Right ventricle myocardium inferior (tissue), 1 donor: ENCODE measurements around the gene MAGEL2. TPM values are rescaled to one million over a fixed set of nuclear protein-coding genes. Genes with fewer than 3 reads are reported as not detected.

Experiments
- ATAC-seq: fragments of 200-7000 bp; cut with Tn5 transposase; one replicate; pipeline ENCODE4 v1.9.1; 2020; ENCODE audit warnings: mild to moderate bottlenecking, moderate library complexity
- DNase-seq: peaks from one replicate; pipeline ENCODE4 v3.0.0; 2021; ENCODE audit errors: missing footprints
- intact Hi-C: fragments of 100-400 bp; cut with DNase I; formaldehyde crosslinking; loops from one replicate; pipeline ENCODE4 v1.11.0; 2022
- long read RNA-seq: library from polyadenylated mRNA; unstranded; transcript quantifications from one replicate; pipeline ENCODE4 v2.0.0, GENCODE V29; 2021
- total RNA-seq: library from RNA; stranded (reverse); fragmentation: NEBNext Ultra II Directional; extraction: Animal tissue kit (Norgen Biotek cat#: 25700); gene quantifications from one replicate; pipeline ENCODE4 v1.2.1, GENCODE V29; 2021
- donor health status: DM: no; HTN: yes; CAD: no; lungs with severe emphysema.

The MAGEL2 gene
- not detected for total RNA-seq
- long read RNA-seq: 0 reads

DNA sequence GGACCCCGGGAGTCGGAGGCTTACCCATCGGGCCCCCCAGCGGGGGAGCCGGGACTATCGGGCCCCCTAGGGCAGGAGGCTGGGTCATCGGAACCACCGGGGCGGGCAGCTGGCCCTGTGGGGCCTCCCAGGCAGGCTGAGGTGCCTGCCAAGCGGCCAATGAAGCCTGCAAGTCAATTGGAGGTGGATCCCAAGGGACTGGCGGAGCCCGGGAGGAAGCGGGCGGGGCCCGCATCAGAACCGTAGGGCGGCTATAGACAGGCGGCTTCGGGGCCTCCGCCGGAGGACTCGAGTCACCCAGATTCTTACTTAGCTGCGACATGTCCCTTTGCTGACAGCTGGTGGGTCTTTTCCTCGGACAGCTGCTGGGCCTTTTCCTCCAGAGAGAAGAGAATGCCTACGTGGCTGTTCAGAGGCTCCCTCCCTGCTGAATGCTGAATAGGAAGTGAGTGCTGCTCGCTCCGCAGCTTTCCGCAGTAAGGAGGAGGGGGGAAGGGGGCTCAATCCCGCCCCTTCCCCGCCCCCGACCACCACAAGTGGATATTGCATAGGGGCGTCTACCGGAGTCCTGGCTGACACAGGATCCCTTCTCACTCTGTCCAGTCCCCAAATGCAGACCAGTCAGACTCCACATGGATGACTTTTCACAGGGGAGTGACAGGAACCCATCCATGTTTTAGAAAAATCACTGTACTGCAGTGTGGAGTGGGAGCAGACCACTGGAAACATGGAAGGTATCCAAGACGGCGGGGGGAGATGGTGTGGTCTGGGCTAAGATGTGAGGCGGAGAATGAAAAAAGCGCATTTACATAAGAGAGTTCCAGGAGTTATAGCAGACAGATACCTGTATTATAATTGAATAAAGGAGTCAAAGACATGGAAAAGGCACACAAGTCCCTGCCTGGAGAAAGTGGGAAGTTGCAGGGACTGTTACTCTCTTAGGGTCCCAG is at the start of gene MAGEL2:
Gene MAGEL2 (minus strand): TSS at position 447 of the 950 bp plus-strand sequence. CDS start 125 bp downstream, at position 322.
- ATAC-seq (no peak), DNase-seq (no peak)
- intact Hi-C loops: no loop called here

DNA sequence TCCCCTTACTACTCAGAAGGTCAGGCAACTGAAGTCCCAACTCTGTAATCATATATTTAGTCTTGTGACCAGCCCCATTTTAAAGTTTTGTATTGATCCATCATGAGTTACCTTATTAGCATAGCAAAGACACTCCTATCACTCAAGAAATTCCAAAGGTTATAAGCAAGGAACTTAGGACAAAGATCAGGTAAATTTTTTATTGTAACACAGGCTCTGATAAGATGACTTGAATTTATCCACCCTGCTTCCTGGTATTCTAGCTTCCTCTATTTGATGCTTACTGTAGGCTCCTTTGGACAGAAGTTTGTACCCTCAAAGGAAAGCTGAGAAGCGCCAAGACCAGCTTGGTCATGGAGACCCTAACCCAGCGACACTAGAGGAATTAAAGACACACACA is 47.6 kb upstream of the MAGEL2 start:
- ATAC-seq (no peak), DNase-seq (no peak)
- intact Hi-C loops: no loop called here

DNA sequence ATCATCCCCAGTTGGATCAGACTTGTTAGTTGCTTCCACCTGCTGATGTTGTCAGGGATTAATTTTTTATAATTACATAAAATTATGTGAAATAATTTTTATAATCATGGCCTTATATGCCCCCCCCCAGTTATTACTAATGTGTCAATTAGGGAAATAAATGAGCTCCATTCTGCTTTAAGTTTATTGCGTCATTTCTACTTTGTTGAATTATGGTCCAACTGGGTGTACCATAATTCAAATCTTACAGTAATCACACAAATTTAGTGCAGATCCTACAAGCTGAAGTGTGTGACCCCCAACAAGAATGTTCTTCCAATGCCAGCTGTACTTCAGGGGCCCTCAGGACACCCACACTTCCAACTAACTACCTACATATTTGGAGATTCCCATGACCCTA is 46.9 kb upstream of the MAGEL2 start:
- intact Hi-C loops: no loop called here
- no peak for ATAC-seq

DNA sequence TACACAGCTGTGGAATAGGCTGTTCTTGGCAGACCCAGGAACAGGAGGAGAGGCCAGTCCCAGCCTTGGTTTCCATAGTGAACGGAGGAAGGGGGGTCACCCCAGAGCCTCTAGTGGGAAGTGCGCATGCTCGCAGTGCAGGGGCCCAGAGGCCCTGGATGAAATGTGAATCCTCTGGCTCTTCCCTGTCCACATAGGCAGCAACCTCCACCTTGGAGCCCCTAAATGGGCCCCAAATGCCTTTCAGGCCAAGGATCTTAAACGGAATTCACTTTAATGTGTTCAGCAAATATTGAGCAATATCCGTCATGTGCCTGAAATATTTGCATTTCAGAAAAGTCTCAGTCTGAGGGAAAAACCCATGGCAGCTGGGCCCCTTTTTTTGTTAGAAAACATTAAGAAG is 42.8 kb upstream of the MAGEL2 start:
- intact Hi-C loops: no loop called here
- DNase-seq (no peak), ATAC-seq (peak; percentile 89)

More for the DNA sequence above, 46.9 kb upstream of the MAGEL2 start:
- DNase-seq: no peak

DNA sequence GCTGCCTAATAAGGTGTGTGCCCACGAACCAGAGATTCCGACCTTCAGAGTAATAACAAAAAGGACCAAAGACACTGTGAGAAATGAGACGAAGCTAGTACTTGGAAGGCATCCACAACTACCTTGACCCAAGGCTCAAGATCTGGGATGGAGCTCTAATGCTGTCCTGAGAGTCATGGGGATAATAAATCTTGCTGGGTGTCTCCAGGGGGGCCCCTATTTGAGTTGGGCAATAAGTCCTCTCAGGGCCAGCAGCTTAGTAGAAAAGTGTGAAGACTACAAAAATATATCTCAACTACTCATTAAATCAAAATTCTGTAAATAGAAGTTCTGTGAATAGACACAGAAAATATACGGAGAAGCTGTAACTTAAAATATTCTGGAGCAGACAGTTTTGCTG is 42.3 kb upstream of the MAGEL2 start:
- no peak for DNase-seq
- intact Hi-C loops: no loop called here
- no peak for ATAC-seq

DNA sequence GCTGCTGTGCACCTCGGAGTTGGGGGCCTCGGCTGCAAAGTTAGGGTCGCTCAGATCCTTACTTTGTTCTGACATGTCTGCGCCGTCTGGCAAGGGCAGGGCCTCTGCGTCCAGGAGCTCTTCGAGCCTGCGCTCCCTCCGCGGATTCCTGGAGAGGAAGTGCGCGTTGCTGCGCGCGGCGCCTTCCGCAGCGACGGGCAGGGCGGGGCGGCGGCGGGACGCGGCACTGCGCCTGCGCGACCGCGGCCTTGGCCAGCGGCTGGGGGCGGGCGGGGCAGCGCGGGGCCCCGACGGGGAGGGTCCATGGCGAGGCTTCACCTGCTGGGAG is 39.4 kb upstream of the MAGEL2 start, which contains the start of gene NDN:
Gene NDN (minus strand): TSS at position 163 of the 328 bp plus-strand sequence. CDS start 88 bp downstream, at position 75.
- ATAC-seq (peak; percentile 62), DNase-seq (peak; percentile 77)
- intact Hi-C loops: no loop called here

DNA sequence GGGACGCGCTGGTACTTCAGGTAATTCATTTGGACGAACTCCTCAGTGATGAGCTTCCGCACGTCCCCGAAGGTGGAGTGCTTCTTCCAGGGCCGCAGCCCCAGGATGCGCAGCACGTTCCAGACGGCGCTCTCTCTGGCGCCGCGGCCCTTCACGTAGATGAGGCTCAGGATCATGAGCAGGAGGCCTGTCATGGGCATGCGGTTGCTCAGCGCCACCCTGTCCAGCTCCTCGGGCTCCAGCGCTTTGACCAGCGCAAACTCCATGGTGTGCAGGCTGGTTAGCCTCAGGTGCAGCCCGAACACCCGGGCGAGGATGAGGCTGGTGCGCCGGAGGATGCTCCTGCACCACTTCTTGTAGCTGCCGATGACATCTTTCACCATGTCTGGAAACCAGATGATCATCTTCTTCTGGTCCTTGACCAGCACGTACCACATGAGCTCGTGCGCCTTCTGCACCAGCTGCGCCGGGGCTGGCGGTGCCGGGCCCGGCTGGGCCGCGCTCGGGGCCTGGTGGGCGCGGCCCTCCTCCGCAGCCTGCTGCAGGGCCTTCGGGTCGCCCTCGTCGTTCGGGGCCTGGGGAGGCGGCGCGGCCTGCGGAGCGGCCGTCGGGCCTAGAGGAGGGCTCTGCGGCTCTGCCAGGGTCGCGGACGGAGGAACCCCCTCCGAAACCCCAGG is 38.9 kb upstream of the MAGEL2 start:
- no peak for DNase-seq
- intact Hi-C loops: no loop called here
- peak; percentile 45 for ATAC-seq

DNA sequence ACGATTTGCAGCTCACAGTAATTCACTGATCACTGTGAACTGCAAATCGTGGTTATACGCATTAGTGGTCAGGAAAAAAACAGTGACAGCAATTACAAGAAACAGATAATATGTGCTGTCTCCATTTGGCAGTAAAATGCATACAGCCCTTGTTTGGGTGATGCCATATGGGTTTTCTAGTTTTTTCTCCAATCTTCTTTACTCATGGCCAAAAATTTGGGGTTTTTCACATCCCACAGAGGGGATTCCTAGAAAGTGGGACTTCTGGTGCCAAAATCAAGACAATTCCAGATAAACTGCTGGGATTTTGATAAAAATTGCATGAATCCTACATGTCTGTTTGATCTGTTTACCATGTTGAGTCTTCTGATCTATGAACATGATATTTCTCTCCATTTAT is 23.8 kb upstream of the MAGEL2 start:
- intact Hi-C loops: no loop called here
- ATAC-seq (no peak), DNase-seq (no peak)

DNA sequence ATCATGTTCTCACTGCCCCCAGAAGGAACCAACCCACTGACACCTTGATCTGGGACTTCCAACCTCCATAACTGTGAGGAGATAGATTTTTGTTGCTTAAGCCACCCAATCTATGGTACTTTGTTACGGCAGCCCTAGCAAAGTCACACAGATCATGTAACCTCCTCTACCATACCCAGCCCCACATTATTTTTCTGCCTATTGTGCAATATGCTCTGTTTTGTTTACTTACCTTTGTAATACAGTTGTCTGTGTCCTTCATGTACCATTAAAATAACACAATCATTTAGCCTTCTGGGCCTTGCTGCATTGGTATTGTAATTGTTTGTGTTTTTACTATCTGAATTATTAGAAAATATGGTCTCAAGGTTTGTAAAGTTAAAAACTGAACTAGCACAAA is 23.3 kb upstream of the MAGEL2 start:
- intact Hi-C loops: no loop called here
- ATAC-seq: no peak

DNA sequence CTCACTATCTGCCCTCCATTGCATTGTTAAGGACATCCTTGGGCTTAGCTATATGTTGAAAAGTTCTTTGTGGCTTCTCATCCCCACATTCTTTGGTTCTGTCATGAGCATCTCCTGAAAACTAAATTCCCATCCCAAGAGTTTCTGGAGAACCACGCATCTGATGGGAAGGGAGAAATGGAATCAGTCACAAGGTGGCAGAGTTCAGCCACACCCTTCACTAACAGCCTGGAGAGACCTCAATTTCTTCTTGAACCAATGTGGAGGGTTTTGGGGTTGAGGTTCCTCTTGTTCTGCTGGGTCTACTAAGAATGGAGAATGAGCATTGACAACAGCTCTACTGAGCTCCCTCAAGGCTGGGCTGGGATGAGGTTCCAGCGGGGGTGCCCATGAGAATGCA is 15.6 kb upstream of the MAGEL2 start:
- DNase-seq (no peak), ATAC-seq (no peak)
- intact Hi-C loops: no loop called here

More for the DNA sequence above, 23.3 kb upstream of the MAGEL2 start:
- DNase-seq: no peak

DNA sequence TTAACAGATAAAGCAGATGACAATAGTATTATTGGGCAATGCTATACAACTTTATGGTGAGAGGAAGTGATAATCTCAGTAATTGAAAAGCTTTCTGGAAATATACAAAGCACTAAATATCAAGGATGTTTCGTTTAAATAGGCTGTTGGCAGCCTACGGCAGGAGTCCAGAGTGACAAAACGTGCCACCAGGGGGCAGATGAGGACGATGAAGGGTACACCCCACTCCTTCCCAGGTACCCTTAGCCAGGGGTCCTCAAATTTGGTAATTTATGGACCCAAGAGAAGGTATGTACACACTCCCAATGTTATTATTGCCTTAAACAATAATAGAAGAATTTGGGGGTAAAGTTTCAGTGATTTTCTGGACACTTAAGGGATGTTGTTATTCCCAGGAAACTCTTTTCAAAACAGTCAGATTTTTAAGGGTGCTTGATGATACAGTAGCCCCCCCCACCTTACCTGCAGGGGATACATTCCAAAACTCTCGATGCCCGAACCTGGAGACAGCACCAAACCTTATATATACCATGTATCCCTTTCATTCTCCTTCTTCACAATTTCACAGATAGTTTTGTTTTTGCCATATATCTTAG is 1.4 kb upstream of the MAGEL2 start:
- ATAC-seq: no peak
- intact Hi-C loops: no loop called here
- DNase-seq: no peak

DNA sequence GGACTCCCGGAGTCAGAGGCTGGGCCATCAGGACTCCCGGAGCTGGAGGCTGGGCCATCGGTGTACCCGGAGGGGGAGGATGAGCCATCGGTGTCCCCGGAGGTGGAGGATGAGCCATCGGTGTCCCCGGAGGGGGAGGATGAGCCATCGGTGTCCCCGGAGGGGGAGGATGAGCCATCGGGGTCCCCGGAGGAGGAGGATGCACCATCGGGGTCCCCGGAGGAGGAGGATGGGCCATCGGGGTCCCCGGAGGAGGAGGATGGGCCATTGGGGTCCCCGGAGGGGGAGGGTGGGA is 719 bp downstream of the MAGEL2 start:
- intact Hi-C loops: no loop called here
- ATAC-seq: no peak

DNA sequence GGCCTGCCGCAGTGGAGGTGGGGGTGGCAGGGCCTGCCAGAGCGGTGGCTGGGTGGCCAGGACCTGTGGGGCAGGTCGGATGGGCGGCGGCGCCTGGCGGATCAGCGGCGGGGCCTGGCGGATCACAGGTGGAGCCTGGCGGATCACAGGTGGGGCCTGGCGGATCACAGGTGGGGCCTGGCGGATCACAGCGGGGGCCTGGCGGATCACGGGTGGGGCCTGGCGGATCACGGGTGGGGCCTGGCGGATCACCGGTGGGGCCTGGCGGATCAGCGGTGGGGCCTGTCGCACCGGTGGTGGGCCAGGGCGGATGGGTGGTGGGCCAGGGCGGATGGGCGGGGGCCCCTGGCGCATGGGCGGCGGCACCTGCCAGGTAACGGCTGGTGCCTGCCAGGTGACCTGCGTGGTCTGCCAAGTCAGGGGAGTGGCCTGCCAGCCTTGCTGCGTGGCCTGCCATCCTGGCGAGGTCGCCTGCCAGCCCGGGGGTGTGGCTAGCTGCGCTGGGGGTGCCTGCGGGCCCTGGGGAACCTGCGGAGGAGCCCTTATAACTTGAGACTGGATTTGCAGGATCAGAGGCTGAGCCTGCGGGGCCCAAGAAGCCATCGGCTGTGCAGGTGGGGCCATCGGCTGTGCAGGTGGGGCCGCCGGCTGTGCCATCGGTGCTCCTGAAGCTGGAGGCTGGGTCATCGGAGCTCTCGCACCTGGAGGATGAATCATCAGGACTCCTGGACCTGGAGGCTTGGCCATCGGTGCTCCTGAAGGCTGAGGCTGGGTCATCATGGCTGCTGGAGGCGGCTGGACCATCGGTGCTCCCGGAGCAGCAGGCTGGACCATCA is 1.3 kb downstream of the MAGEL2 start:
- DNase-seq (no peak), ATAC-seq (no peak)
- intact Hi-C loops: no loop called here

More for the DNA sequence above, 719 bp downstream of the MAGEL2 start:
- no peak for DNase-seq

DNA sequence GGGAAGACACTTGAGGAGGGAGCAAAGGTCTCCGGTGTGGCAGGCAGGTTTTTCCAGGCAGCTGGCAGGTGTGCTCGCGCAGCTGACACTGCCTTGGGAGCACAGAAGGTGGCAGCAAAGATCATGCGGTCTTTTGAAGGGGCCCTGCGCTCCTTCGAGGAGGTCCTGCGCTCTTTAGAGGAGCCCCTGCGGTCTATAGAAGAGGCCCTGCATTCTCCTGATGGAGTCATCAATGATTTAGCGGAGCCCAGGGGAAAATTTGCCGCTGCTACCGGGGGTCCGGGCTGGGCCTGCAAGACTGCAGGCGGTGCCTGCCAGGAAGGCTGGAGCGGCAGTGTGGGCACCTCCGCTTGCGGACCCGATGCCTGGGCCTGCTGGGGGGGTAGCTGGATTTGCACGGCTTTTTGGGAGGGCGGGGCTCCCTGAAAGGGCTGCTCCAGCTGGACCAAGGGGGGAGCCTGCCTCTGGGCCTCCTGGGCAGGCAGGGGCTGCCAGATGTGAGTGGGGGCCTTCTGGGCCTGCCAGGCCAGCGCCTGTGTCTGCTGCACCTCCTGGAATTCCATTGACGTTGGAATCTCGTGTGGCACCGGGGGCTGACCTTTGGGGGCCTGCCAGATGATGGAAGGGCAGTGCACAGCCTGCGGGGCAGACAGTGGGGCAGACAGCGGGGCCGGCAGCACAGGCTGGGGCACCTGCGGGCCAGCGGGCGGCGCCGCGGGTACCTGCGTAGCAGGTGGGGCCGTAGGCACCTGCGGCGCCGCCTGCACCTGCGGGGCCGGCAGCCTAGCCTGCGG is 2.1 kb downstream of the MAGEL2 start:
- intact Hi-C loops: no loop called here
- DNase-seq: no peak
- no peak for ATAC-seq

DNA sequence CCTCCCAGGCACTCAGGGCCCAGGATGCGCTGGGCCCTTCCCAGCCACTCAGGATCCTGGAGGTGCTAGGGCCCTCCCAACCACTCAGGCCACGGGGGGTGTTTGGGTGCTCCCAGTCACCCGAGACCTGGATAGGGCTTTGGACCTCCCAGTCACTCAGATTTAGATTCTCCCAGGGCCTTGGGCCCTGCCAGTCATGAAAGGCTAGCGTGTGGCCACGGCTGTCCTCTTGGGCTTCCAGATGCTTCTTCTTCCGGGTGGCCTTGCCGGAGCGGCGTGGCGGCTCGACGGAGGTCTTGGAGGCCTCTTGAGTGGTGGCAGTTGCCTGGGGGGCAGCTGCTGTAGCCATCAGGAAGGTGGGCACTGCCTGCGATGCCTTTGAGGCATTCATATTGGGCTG is 2.8 kb downstream of the MAGEL2 start:
- ATAC-seq: no peak
- intact Hi-C loops: loop anchor here (5.0 kb wide), 1 partner anchor 232 kb away; no protein-coding TSS in a partner anchor
- no peak for DNase-seq

DNA sequence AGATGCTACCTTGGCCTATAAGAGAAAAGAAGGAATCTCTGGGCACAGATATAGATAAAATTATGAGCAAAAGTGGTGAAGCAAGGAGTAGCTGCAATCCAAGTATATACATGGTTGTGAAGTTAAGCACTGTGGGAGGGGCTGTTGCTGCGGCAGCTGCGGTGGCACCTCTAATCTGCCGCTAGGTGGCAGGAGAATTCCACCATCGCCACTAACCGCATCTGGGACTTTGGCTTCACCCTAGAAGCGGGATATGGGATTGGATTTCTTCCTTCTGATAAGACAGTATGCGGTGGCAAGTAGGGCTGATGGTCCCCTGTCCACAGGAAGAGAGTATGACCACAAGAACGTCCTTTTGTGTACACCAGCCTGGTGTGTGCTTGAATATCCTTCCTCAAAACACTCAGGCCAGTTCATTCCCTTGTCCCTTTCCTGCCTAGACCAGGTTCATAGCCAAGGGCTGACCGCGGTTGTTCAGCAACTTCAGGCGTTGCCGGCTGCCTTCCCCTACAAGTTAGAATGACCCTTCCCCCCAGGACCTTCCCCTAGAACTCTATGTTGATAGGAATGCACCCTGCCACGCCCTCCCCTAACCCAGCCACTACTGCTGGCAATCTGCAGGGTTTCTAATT is 5.1 kb downstream of the MAGEL2 start:
- DNase-seq: no peak
- peak; percentile 57 for ATAC-seq
- intact Hi-C loops: loop anchor here (5.0 kb wide), 1 partner anchor 235 kb away; no protein-coding TSS in a partner anchor

DNA sequence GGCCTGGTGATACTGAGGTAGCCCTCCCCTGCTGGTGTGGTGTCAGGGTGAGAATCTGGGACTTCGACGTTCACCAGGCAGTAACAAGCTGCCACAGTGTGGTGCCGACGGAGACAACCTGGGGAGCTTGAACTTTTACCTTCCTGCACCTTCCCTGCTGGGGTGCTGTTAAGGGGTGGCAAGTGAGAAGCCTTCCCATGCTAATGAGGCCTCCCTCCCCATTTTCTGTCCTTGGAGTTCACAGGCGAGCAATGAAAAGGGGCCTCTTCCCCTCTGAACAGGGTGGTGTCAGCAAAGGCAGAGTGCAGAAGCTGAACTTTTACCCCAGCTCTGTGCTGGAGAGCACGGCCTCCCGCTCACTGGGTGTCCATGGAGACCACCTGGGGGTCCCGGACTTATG is 13.5 kb downstream of the MAGEL2 start:
- ATAC-seq: no peak
- intact Hi-C loops: no loop called here

More for the DNA sequence above, 13.5 kb downstream of the MAGEL2 start:
- no peak for DNase-seq
